HG03571 (cell line): ENCODE measurements around the gene PKP4.

Source experiments
- ATAC-seq: cut with Tn5 transposase; IDR thresholded peaks from one replicate; pipeline ENCODE4 v1.9.1; 2021; ENCODE audit not compliant: unreplicated experiment

The PKP4 gene

DNA sequence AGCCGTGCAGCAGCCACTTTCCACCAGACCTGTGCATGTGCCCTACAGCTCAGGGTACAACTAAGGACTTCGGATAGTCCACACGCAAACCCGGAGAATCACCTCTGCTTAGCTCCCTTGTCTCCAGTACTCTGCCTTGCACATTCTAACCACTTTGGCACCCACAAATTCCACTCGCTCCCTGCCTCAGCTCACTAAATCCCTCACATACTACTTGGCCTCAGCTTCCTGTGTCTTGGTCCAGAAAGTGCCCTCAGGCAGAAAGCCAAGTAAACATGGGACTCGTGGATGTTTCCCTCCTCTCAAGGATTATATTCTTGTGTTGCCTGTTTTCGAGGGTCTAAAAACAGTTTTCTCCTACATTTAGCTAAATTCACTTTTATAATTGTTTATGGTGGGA, 180.6 kb downstream of the PKP4 start:
- ATAC-seq: no peak

GRCh38 chr2:158644139-158644538, 187.4 kb downstream of the PKP4 start:
- ATAC-seq: no peak

GRCh38 chr2:158645299-158645698, 188.5 kb downstream of the PKP4 start:
- no peak for ATAC-seq

- ATAC-seq: no peak
These were observed 190.9 kb downstream of the PKP4 start for GRCh38 chr2:158647436-158648231.

GRCh38 chr2:158649846-158650245, 193.1 kb downstream of the PKP4 start:
- ATAC-seq: no peak

- no peak for ATAC-seq
These were observed 194.1 kb downstream of the PKP4 start for GRCh38 chr2:158650646-158651357.

DNA sequence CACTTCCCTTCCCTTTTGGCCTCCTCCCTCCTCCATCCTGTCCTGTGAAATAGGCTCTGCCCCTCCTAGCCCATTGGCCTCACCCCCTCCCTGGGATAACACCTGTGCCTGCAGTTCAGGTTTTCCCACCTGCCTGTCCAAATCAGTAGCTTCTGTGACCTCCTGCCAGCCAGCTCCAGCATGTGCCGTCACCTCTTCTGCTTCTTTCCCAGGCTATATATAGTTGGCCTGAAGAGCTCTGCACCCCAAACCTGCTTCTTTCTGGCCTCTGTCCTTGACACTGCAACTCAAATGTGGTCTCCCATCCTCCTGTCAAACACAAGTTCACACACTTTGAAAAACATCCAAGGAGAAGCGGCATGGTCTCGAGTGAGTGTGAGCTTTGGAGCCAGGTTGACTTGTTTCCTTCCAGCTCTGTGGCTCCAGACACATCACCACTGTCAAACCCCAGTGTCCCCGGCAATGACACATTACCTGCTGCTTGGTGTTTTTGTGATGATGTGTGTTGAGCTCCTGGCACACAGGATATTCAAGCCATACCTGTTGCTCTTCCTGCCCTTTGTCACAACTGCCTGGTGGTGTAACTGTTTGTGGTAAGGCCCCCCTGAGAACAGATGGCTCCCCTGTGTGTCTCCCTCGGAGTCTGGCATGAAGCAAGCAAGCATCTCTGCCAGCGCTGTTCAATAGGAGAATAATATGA, 194.8 kb downstream of the PKP4 start:
- ATAC-seq: no peak

- ATAC-seq: no peak
These were observed 198.9 kb downstream of the PKP4 start for GRCh38 chr2:158655628-158656027.

DNA sequence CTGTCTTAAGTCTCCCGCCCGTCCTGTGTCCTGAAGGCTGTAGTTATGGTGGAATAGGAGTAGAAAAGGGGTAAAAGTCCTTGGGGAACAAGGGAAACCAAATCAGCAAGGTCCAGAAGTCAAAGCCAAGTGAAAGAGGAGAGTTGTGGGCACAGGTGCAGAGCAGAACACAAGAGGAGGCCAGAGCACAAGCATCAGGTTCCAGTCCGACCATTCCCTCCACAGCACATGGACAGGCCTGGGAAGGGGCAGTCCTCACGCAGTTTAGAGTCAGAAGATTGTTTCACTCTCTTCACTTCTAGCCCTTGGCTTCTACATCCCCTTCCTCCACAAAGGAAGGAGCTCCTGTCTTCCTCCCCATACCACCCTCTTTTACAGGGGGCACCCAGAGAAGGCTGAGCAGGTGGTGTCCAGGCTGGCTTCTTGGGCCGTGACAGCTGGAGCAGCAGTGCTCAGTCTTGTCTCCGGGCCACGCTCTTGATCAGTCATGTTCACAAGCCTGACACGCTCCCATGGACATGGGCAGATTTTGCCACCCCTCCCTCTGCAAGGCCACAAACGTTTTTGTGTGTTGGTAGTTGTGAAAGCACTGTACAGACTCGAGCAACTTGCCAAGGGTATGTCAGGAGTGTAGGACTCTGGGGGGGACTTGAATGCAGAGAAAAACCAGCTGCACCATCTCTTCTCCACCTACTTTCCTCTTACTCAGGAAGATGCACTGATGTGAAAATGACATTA, 199.9 kb downstream of the PKP4 start:
- no peak for ATAC-seq

GRCh38 chr2:158658396-158658795, 201.6 kb downstream of the PKP4 start:
- no peak for ATAC-seq

GRCh38 chr2:158659483-158659882, 202.7 kb downstream of the PKP4 start:
- ATAC-seq: no peak

DNA sequence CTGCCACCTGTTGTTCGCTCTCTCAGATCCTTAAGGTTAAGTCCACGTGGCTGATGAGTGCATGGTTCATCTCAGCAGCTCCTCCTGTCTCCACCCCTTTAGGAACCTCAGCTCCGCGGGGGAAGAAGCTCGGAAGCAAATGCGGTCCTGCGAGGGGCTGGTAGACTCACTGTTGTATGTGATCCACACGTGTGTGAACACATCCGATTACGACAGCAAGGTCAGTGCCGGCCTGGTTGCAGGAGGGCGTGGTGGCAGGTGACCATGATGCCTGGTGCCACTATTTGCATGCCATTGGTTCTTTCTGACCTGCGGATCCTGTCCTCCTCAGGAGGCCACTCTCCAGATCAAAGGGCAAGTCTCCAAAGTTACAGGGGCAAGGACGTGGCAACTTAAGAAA, 204.5 kb downstream of the PKP4 start:
- no peak for ATAC-seq

GRCh38 chr2:158662421-158662820, 205.7 kb downstream of the PKP4 start:
- ATAC-seq: no peak

- no peak for ATAC-seq
These were observed 207.0 kb downstream of the PKP4 start for GRCh38 chr2:158663796-158664195.

DNA sequence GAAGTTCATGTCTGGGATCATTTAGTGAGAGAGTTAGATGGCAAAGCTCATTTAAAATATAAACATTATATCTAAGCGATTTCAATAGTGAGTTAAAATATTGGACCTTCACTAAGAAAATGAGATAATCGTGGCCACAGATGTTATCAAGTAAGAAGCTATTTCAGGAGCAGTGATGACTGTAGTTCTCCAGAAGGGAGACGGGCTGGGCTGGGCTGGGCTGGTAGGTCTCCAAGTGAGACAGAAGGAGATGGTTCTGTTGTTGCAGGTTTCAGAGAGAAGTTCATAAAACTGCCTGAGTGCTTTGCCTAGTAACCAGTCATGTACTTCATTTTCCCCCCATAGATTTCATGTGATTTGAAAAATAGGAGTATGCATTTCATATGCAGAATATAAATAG, 208.2 kb downstream of the PKP4 start:
- no peak for ATAC-seq

DNA sequence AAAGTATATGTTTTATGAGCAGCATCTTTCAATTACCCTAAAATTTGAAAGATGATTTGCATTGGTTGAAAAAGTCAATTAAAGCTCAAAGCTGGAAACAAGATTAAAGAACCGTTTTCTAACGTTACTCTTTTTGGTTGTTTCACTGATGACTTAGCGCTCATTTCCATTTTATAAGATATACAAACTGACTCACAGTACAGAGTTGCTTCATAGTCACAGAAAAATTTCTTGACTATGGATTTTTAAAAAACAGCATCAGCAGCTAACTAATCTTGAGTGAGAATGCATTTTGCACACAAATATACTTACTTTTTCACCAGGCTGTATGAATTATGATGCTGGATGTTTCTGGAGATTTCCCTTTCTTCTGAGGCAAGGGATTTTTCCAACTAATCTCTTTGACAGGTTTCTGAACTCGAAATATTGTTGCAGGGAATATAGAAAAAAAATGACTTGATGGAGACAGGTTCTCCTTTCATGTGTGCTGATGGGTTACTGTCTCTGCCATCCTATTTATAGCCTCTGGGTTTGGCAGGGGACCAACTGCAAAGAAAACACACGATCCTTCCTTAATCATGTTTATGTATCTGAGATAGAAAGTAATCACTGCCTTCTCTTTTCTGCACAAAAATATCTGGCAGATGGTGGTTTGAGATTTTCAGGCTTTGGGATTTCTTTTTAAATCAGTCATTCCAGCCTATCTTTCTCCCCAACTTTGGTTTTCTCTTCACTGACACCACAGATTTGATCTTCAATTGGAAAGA, 209.0 kb downstream of the PKP4 start:
- ATAC-seq: no peak

- no peak for ATAC-seq
These were observed 210.2 kb downstream of the PKP4 start for GRCh38 chr2:158666969-158667368.

- ATAC-seq: no peak
These were observed 210.8 kb downstream of the PKP4 start for GRCh38 chr2:158667586-158667985.

- no peak for ATAC-seq
These were observed 211.4 kb downstream of the PKP4 start for GRCh38 chr2:158668001-158668765.

- ATAC-seq: no peak
These were observed 213.5 kb downstream of the PKP4 start for GRCh38 chr2:158670292-158670691.
